Mucosa of stomach (tissue), 1 donor: ENCODE results near the gene TF.

Experiments used
- H3K27me3 ChIP-seq: one replicate; pipeline ENCODE4 v1.7.0; 2013; ENCODE audit warnings: mild to moderate bottlenecking, low read length; ENCODE audit not compliant: control insufficient read depth, insufficient read depth
- H3K36me3 ChIP-seq: one replicate; pipeline ENCODE4 v1.7.0; 2013; ENCODE audit warnings: low read length; ENCODE audit not compliant: control insufficient read depth, insufficient read depth
- H3K4me1 ChIP-seq: one replicate; pipeline ENCODE4 v1.7.0; 2013; ENCODE audit warnings: mild to moderate bottlenecking, low read length; ENCODE audit not compliant: control insufficient read depth, insufficient read depth
- H3K4me3 ChIP-seq: one replicate; pipeline ENCODE4 v1.7.0; 2013; ENCODE audit warnings: low read length
- H3K9ac ChIP-seq: one replicate; pipeline ENCODE4 v1.7.0; 2013; ENCODE audit warnings: mild to moderate bottlenecking, low read length, moderate library complexity
- H3K9me3 ChIP-seq: one replicate; pipeline ENCODE4 v1.7.0; 2013; ENCODE audit warnings: mild to moderate bottlenecking, low read length, moderate library complexity; ENCODE audit not compliant: control insufficient read depth
- donor health status: Pancreatic carcinoma.

The TF gene

GRCh38 chr3:133759740-133760305 is 13.6 kb downstream of the TF start:
- Histone ChIP-seq H3K9me3 (no peaks in the 10 kb centered on the region), H3K9ac (no peak overlapping the region), H3K27me3 (no peaks in the 10 kb centered on the region), H3K36me3 (no peaks in the 10 kb centered on the region), H3K4me1 (no peaks in the 10 kb centered on the region), H3K4me3 (no peak overlapping the region)

- Histone ChIP-seq H3K9ac (no peak overlapping the region), H3K4me1 (no peaks in the 10 kb centered on the region), H3K27me3 (no peaks in the 10 kb centered on the region), H3K4me3 (no peak overlapping the region), H3K9me3 (no peaks in the 10 kb centered on the region), H3K36me3 (no peaks in the 10 kb centered on the region)
These were observed 14.7 kb downstream of the TF start for GRCh38 chr3:133760916-133761315.

GRCh38 chr3:133761605-133762484 is 15.7 kb downstream of the TF start:
- Histone ChIP-seq H3K4me1 (no peaks in the 10 kb centered on the region), H3K9me3 (no peaks in the 10 kb centered on the region), H3K4me3 (no peak overlapping the region), H3K36me3 (no peaks in the 10 kb centered on the region), H3K27me3 (no peaks in the 10 kb centered on the region), H3K9ac (no peak overlapping the region)

GRCh38 chr3:133762539-133762938 is 16.3 kb downstream of the TF start:
- Histone ChIP-seq H3K4me1 (no peaks in the 10 kb centered on the region), H3K4me3 (no peak overlapping the region), H3K9me3 (no peaks in the 10 kb centered on the region), H3K36me3 (no peaks in the 10 kb centered on the region), H3K9ac (no peak overlapping the region), H3K27me3 (no peaks in the 10 kb centered on the region)

GRCh38 chr3:133763797-133764683 is 17.8 kb downstream of the TF start:
- Histone ChIP-seq H3K4me1 (no peaks in the 10 kb centered on the region), H3K36me3 (no peaks in the 10 kb centered on the region), H3K27me3 (no peaks in the 10 kb centered on the region), H3K4me3 (no peak overlapping the region), H3K9me3 (no peaks in the 10 kb centered on the region), H3K9ac (no peak overlapping the region)

- no peaks in the 10 kb centered on the region for H3K9me3 ChIP-seq
- H3K4me3 ChIP-seq: no peak overlapping the region
- H3K27me3 ChIP-seq: no peaks in the 10 kb centered on the region
- no peaks in the 10 kb centered on the region for H3K36me3 ChIP-seq
- no peaks in the 10 kb centered on the region for H3K4me1 ChIP-seq
- H3K9ac ChIP-seq: no peak overlapping the region
These were observed 19.1 kb downstream of the TF start for GRCh38 chr3:133765256-133765655.

GRCh38 chr3:133767607-133768006 is 21.4 kb downstream of the TF start:
- no peaks in the 10 kb centered on the region for H3K27me3 ChIP-seq
- H3K36me3 ChIP-seq: no peaks in the 10 kb centered on the region
- H3K4me3 ChIP-seq: no peak overlapping the region
- H3K9ac ChIP-seq: no peak overlapping the region
- no peaks in the 10 kb centered on the region for H3K4me1 ChIP-seq
- no peaks in the 10 kb centered on the region for H3K9me3 ChIP-seq

GRCh38 chr3:133769536-133769935 is 23.3 kb downstream of the TF start:
- H3K9me3 ChIP-seq: no peaks in the 10 kb centered on the region
- no peak overlapping the region for H3K9ac ChIP-seq
- no peaks in the 10 kb centered on the region for H3K27me3 ChIP-seq
- no peak overlapping the region for H3K4me3 ChIP-seq
- H3K36me3 ChIP-seq: no peaks in the 10 kb centered on the region
- no peaks in the 10 kb centered on the region for H3K4me1 ChIP-seq

GRCh38 chr3:133773732-133774131 is 27.5 kb downstream of the TF start:
- no peaks in the 10 kb centered on the region for H3K36me3 ChIP-seq

GRCh38 chr3:133775309-133775708 is 29.1 kb downstream of the TF start:
- no peaks in the 10 kb centered on the region for H3K36me3 ChIP-seq
- H3K4me3 ChIP-seq: no peak overlapping the region
- no peak overlapping the region for H3K9ac ChIP-seq
- H3K27me3 ChIP-seq: no peaks in the 10 kb centered on the region
- H3K4me1 ChIP-seq: no peaks in the 10 kb centered on the region
- no peaks in the 10 kb centered on the region for H3K9me3 ChIP-seq

More at GRCh38 chr3:133773732-133774131, 27.5 kb downstream of the TF start:
- Histone ChIP-seq H3K9ac (no peak overlapping the region), H3K9me3 (no peaks in the 10 kb centered on the region), H3K27me3 (no peaks in the 10 kb centered on the region), H3K4me1 (no peaks in the 10 kb centered on the region), H3K4me3 (no peak overlapping the region)

GRCh38 chr3:133775835-133776234 is 29.6 kb downstream of the TF start:
- Histone ChIP-seq H3K4me3 (no peak overlapping the region), H3K27me3 (no peaks in the 10 kb centered on the region), H3K9ac (no peak overlapping the region), H3K4me1 (no peaks in the 10 kb centered on the region), H3K9me3 (no peaks in the 10 kb centered on the region), H3K36me3 (no peaks in the 10 kb centered on the region)
